Right forelimb (tissue), 1 donor: ENCODE measurements around the gene ESRRG.

Source experiments
- DNase-seq: peaks from one replicate; pipeline ENCODE4 v3.0.0-alpha.2; 2018

Gene ESRRG

DNA sequence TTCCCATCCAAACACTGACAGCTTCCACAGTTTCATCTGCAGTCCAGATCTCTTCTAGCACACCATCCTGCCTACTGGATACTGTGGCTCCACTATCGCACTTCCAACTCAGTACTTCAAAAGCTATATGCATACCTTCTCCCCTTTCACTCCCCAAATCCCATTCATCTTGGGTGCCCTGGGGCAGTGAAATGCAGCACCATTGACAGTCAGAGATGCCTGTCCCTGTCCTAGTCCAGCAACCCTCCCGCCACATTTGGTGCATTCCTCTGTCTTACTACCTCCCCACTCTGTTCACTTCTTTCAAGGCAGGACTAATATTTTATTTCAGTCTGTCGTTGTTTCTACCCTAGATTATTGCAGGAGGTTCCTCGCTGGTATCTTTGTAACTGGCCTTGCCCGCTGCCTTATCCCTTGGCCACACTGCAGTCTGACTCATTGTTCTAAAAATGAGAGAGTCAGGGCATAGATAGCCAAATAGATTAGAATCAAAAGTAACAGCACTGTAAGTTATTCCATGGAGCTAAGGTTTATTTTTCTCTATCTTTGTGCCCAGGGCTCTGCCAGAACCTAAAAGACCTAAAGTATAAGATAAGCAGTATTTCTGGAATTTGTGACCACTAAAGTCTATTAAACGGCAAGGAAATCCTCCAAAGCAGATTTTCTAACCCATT lies 96.7 kb downstream of the ESRRG start:
- DNase-seq = no peak

DNA sequence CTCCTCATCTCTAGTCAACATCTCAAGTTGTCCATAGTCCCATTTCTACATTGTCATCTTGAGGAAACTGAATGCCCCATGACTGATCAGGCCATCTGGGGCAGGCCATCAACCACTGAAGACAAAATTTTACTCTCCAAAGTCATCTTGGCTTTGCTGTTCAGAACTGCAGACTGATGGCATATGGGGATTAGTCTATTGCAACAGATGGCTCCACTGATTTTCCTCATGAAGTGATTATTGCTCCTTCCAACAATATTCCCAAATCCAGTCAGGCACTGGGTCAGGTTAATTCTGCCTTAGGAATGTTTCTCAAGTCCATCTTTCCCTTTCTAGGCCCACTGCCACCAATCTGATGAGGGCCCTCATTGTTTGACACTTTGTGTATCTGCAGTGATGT lies 101.7 kb downstream of the ESRRG start:
- DNase-seq = no peak

DNA sequence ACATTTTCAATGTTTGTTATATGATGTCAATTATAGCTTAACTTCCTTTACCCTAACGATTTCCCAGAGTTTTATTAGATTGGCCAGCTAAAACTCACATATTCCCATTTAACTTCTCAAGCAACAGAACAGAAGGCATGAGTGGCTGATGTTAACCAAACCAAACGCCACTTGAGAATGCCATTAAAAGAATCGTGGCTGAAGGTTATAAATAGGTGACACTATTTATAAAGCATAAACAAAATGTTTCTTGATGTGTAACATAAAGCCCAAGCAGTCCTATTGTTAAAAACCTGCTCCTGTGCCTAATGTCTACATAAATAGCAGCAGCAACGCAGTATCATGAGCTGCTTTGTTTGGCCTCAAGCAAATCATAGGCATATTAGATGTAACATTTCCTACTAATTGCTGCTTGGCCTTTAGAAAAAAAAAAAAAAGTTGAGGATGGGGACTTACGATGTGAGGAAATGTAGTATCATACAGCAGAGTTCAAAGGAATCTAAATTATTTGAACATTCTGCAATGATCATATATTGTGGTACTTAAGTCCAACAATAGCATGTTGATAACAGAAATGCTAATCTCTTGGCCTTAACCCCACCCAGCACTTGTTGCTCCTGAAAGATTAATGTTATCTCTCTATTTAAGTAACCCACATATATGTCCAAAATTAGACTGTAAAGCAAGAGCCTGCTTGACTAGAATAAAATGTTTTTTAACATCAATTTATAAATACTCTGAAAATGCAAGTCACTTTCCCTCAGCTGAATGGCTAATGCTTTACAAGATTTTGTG lies 106.0 kb downstream of the ESRRG start:
- DNase-seq = no peak

DNA sequence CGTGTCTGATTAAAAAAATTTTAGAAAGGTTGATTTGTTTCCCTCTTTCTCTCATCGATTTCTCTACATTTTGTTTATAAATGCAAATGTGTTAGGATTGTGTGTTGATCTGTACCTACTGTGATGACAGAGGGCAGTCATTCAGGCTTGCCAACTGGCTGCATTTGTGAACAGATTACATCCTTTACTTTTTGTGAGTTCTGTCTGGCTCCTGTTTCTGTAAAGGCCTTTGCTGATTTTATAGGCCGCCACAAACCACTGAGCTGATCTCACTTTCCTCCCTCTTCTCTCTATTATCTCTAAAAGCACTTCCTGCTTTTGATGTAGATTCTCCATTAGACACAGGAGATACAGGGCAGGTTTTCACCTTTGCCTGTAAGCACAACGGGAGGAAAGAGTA lies 106.8 kb downstream of the ESRRG start:
- no peak for DNase-seq

GRCh38 chr1:216614011-216614934 lies 109.0 kb downstream of the ESRRG start:
- no peak for DNase-seq

- no peak for DNase-seq
Measured at GRCh38 chr1:216612291-216612690, 110.9 kb downstream of the ESRRG start.

GRCh38 chr1:216607067-216607697 lies 116.0 kb downstream of the ESRRG start:
- DNase-seq = no peak

GRCh38 chr1:216606047-216606637 lies 117.1 kb downstream of the ESRRG start:
- no peak for DNase-seq

DNA sequence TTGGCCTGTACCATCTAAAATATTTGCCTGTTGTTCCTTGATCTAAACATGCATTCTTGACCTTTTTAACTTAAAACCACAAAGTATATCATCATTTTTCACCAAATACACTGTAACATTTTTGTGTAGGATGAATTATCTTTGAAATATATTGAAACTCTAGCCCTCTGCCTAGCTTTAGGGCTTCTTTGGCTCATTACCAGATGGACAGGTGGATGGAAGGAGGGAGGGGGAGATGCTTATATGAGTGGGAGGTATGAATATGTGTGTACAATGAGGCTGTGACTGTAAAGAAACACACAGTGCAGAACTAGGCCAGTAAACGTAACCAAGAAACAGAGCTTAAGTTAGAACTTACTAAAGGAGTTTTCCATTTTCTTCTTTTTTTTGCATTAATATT lies 118.5 kb downstream of the ESRRG start:
- no peak for DNase-seq

DNA sequence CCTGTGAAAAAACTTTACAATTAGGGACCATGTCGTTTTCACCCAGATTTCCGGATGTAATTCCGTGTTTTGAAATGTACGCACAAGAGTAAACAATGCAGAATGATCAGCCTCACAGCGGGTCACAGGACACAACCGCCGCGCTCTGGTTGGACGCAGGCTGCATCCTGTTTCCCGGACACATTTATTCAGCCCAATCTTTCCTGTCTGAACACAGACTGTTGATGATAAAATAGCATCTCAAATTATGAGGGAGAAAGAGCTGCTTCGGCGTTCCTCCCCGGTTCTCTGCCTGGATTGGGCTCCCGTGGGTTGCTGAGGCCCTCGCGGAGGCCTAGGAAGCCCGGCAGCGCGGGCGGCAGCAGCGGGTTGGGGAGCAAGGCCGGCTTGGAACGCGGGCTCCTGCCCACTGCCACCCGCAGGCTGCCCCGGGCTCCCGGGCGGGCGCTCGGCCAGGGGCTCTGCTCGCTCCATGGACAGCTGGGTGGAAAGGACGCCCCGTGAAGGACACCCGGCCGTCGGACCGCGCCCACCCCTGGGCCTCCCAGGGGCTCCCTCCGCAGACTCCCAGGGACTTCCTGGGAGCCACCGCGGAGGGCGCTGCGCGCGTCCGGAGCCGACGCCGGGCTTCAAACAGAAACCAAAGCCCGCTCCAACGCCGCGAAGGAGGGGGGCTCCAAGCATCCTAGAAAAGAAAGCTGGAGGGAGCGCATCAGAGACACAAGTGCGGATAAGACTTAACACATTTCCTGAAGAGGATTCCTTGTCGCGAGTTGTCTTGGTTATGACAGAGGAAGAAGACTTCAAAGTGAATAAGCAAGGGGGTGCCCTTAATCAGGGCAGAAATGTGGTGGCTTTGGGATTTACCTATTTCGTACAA lies 122.3 kb downstream of the ESRRG start:
- DNase-seq = peak; percentile 86

DNA sequence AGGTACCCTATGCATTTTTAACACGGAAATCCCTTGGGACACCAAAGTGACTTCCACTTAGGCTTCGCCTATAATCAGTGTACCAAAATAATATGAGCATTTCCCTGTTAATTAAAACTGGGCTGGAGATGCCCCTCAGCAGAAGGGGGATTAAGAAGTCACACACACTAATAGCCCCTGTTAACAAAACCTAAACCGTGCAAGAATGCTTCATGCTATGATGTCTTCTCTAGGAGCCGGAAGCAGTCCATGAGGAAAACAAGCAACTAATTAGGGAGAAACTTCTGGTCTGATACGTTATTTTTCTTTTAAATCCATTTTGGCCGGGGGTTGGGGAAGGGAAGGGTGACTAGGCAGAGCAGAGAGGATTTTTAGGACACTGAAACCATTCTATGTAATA lies 123.4 kb downstream of the ESRRG start:
- no peak for DNase-seq

- no peak for DNase-seq
Measured at GRCh38 chr1:216598448-216598847, 124.8 kb downstream of the ESRRG start.

GRCh38 chr1:216596281-216596862 lies 126.9 kb downstream of the ESRRG start:
- no peak for DNase-seq

DNA sequence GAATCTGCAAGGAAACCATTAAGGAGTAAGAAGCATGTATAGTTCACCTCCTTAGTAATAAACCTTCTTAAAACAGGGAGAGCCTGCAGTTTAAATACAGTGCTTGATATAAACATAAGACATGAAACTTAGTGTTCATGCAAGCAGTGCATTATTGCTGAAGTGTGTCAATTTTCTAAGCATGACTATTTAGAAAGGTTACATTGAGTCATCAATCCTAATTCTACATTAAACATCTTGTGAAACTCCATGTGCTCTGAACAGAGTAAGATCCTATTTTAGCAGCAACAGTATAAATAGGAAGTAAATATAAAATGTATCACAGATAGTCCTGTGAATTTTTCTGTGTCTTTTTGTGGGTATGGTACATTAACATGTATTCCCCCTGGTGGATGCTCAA lies 135.5 kb downstream of the ESRRG start:
- no peak for DNase-seq

GRCh38 chr1:216582151-216582550 lies 141.1 kb downstream of the ESRRG start:
- no peak for DNase-seq

DNA sequence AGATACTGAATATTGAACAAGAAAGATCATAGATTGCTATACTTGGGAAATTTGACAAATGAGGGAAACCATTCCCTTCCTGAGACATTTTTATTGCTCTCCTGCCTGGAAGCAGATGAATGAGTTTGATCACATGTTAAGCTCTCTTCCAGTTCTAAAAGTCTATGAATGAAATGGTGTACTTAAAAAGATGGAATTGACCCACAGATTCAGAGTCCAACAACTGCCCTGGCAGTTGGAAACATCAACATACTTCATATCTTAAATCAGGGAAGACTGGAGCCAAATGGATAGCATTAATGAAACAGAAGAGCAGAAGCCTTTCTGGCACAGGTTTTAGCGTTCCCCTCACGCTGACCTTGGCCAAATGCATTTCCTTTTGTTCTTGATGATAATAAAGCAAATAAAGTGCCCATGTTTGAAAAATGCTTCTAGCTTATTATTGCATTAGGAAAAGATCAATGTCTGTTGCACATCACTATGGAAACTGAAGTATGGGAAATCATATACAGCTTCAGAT lies 142.6 kb downstream of the ESRRG start:
- no peak for DNase-seq

- no peak for DNase-seq
Measured at GRCh38 chr1:216576234-216576937, 146.8 kb downstream of the ESRRG start.

DNA sequence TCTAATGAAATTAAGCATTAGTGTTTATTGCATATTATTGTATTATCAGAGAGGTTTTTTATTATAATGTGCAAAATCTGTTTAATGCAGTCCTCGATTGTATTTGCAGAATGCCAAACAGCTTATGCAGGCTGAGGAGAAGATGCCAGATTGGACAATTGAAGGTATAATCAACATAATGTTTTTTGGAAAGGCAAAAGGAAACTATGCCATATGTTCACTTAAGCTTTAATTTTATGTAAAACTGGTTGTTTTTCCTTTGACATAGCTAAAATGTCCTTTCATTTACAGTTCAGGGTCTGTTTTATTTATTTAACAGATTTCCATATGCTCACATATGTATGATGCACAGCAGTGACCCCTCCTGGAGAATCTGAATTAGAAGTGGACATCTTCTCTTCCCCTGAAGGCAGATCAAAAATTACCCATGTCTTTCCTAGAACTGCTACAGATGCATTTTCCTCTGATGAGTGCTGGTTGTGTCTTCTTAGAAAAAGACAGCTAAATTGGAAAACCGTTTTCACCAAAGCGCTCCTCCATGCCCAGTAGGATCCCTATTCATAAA lies 156.5 kb downstream of the ESRRG start:
- no peak for DNase-seq

DNA sequence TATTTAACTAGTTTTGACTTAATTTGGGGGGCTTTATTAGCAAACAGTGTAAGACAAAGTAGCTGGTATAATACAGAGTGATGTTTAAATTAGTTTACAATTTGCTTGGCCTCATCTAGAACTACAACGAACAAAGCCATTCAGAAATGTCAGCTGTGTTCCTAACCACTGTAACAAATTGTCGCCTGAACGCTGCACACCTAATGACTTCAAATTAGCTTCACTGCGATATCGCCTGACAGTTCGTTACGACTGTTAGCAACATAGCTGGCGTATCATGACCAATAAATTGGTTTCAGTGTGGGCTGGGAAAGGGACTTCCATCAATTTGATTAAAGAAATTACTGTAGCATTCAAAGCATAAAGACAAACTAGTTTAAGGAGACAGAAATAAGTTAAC lies 160.1 kb downstream of the ESRRG start:
- no peak for DNase-seq

GRCh38 chr1:216562383-216562782 lies 160.8 kb downstream of the ESRRG start:
- DNase-seq = no peak
